Coronary artery (tissue), 2 donors: Measurements from ENCODE around the gene CADPS.

Experiments used
- DNase-seq: peaks from one replicate; pipeline ENCODE4 v3.0.0-alpha.2; 2017; ENCODE audit warnings: low spot score
- H3K27ac ChIP-seq, 2 donors: fragments of 200-600 bp; sonication (generic); one replicate each; pipeline ENCODE4 v1.5.1; 2016 to 2019
- H3K4me3 ChIP-seq: fragments of 200-600 bp; sonication (generic); 2 replicates; pipeline ENCODE4 v1.5.1; 2016; ENCODE audit warnings: mild to moderate bottlenecking, moderate library complexity
- CTCF ChIP-seq: fragments of 200-600 bp; sonication (generic); IDR thresholded peaks from one replicate; pipeline ENCODE4 v1.5.1; 2019; ENCODE audit warnings: antibody characterized with exemption

The CADPS gene

GRCh38 chr3:62539762-62540161 lies 335.5 kb downstream of the CADPS start:
- no peak for DNase-seq
- H3K27ac ChIP-seq, result no peak overlapping the region
- no peak for TF ChIP-seq CTCF
- no peak overlapping the region for H3K4me3 ChIP-seq

- no peak overlapping the region for H3K27ac ChIP-seq
- H3K4me3 ChIP-seq, result no peak overlapping the region
- DNase-seq, result no peak
- TF ChIP-seq CTCF, result no peak
Measured at GRCh38 chr3:62538691-62539356, 336.4 kb downstream of the CADPS start.

DNA sequence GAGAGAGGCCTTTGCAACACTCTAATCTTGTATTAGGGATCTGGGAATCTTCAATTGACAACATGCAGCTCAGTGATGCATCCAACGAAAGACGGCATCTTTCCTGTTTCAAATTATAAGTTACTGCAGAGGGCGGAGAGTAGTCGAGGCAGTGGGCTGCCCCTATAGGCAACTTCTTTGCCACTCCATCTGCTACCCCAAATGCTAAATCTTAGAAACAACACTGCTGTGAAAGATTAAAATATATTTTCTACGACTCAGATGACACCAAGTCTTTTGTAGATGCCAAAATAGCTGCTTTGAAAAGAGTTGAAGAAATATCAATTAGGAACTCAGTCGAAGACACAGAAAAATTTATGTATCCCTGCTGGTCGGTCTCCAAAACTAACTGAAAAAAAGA lies 340.9 kb downstream of the CADPS start:
- no peak for TF ChIP-seq CTCF
- Histone ChIP-seq H3K27ac (no peak overlapping the region), H3K4me3 (no peak overlapping the region)
- DNase-seq, result no peak

DNA sequence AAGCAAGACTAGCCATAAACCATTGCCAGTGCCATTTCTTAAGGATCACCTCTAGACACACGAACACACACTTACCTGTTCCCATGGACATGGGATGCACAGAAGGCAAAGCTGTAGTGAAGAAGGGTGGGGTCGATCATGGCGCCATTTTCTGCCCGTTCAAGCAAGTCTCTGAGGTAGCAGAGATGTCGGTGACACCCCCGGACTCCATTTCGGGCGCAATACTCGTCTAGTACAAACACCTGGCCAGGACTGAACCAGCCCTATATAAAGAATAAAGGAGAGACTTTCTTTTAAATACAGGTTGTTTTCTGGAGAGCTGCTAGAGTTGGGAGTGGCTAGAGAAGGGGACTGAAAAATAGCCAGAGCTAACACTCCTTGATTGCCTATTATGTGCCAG lies 342.4 kb downstream of the CADPS start:
- TF ChIP-seq CTCF, result no peak
- DNase-seq, result no peak
- H3K27ac ChIP-seq, result no peak overlapping the region
- no peak overlapping the region for H3K4me3 ChIP-seq

DNA sequence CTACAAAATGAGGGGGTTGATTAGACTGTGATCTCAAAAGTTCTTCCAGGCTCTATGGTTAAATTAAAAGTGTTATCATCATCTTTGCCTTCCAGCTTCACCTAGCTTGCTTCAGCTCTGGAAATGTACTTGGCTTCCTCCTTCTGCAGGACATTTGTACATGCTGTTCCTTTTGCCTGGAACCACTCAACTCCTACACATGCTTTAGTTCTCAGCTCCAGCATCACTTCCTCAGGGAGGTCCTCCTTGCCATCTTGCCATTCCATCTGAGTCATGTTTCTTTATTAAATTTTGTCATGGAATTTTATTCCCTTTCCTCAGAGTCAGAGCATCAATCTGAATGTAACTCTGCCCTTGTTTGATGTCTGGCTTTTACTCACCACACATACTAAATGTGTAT lies 343.2 kb downstream of the CADPS start:
- Histone ChIP-seq H3K4me3 (no peak overlapping the region), H3K27ac (no peak overlapping the region)
- TF ChIP-seq CTCF, result no peak
- no peak for DNase-seq

DNA sequence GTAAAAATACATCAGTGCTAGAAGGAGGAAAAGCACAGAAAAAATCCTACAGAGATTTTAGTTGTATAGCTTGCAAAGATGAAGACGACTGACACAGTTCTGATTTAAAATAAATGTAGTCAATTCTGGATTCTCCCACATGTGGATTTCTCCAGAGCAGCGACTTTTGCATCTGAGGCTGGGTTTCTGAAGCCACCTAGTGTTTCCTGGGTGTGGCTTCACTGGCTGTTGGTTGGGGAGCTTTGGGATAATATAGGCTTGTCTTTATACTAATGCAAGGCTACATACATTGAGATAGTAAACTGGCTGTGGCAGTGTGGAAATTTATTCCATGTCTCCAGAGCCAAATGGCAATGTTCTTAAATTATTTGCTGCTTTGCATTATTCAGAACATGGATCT lies 343.7 kb downstream of the CADPS start:
- Histone ChIP-seq H3K4me3 (no peak overlapping the region), H3K27ac (no peak overlapping the region)
- no peak for DNase-seq
- TF ChIP-seq CTCF, result no peak

DNA sequence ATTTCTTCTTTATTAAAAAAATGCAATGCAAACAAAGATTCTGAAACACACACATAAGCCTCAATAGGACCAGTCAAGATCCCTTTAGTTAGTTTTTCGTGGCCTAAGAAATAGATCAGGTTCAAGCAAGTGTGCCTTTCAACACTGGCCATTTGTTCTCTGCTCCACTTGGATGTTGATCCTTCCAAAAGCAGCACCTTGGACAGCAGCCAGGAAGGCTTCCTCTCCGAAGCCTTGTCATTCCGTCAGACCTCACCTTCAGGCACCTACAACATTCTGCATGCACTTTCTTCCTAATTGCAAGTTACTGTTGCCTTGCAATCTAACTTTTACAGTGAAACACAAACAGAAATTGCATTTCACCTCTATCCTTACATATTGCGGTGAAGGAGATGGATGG lies 346.0 kb downstream of the CADPS start:
- Histone ChIP-seq H3K4me3 (no peak overlapping the region), H3K27ac (no peak overlapping the region)
- no peak for DNase-seq
- TF ChIP-seq CTCF, result no peak
